Mucosa of descending colon (tissue), 3 donors: ENCODE measurements around the gene MCM8. TPM values are rescaled to one million over a fixed set of nuclear protein-coding genes. Genes with fewer than 3 reads are reported as not detected.
A peak's percentile ranks its signal among the peaks of the same experiment; 100 is the strongest.

Experiments
- ATAC-seq: fragments of 200-7000 bp; cut with Tn5 transposase; one replicate; pipeline ENCODE4 v1.9.1; 2020; ENCODE audit warnings: mild to moderate bottlenecking, moderate library complexity
- DNase-seq, 3 donors: peaks; one replicate each; pipeline ENCODE4 v3.0.0-alpha.2; 2020
- H3K36me3 ChIP-seq: fragments of 200-600 bp; one replicate; pipeline ENCODE4 v1.8.0; 2021; ENCODE audit warnings: low read depth, mild to moderate bottlenecking
- H3K4me1 ChIP-seq: fragments of 200-600 bp; one replicate; pipeline ENCODE4 v1.8.0; 2021; ENCODE audit warnings: low read depth, mild to moderate bottlenecking
- H3K4me3 ChIP-seq: fragments of 200-600 bp; one replicate; pipeline ENCODE4 v1.8.0; 2021; ENCODE audit warnings: mild to moderate bottlenecking
- H3K9me3 ChIP-seq: fragments of 200-600 bp; one replicate; pipeline ENCODE4 v1.8.0; 2021; ENCODE audit warnings: mild to moderate bottlenecking
- CTCF ChIP-seq: fragments of 200-600 bp; IDR thresholded peaks from one replicate; pipeline ENCODE4 v1.8.0; 2022; ENCODE audit warnings: antibody characterized with exemption, mild to moderate bottlenecking
- intact Hi-C, 2 donors: fragments of 100-400 bp; cut with DNase I in 1 of 2; cut with micrococcal nuclease in 1 of 2; formaldehyde crosslinking; loops; one replicate each; pipeline versions ENCODE4 v1.11.0 to v1.11.1; 2022; cut with DNase I, micrococcal nuclease
- total RNA-seq, 3 donors: library from RNA; stranded (reverse); fragmentation: NEBNext Ultra II Directional in 2 of 3; extraction: Animal tissue kit (Norgen Biotek cat#: 25700) in 2 of 3; gene quantifications; one replicate each; pipeline versions ENCODE4 v1.2.1 to v1.2.4, GENCODE V29; 2021 to 2023
- donor health status: DM: no; HTN: no; CAD: no; lungs with moderate emphysema.
- donor health status: DM: no; HTN: no; CAD: no.
- donor health status: DM: no; HTN: yes; CAD: no.

Gene MCM8
- total RNA-seq, 3 donors from 2014 or later, result 4.9 to 9.8 (median 7.8) TPM

GRCh38 chr20:5989539-5989938 is 39.1 kb downstream of the MCM8 start:
- Histone ChIP-seq H3K36me3 (no peaks in the 10 kb centered on the region), H3K4me1 (no peaks in the 10 kb centered on the region), H3K9me3 (no peaks in the 10 kb centered on the region), H3K4me3 (no peak overlapping the region)
- intact Hi-C loops, result no loop called here
- DNase-seq, result no peak
- no peak for TF ChIP-seq CTCF
- ATAC-seq, result peak; percentile 27

- Histone ChIP-seq H3K4me3 (no peak overlapping the region), H3K9me3 (no peaks in the 10 kb centered on the region), H3K36me3 (no peaks in the 10 kb centered on the region), H3K4me1 (no peaks in the 10 kb centered on the region)
- no peak for TF ChIP-seq CTCF
- ATAC-seq (no peak), DNase-seq (no peak)
- intact Hi-C loops, result no loop called here
Observed at GRCh38 chr20:5990946-5991345, 40.5 kb downstream of the MCM8 start.

GRCh38 chr20:5991623-5992441 is 41.4 kb downstream of the MCM8 start:
- Histone ChIP-seq H3K4me1 (no peaks in the 10 kb centered on the region), H3K36me3 (no peaks in the 10 kb centered on the region), H3K4me3 (no peak overlapping the region), H3K9me3 (no peaks in the 10 kb centered on the region)
- TF ChIP-seq CTCF, result no peak
- DNase-seq (no peak), ATAC-seq (peak; percentile 92)
- intact Hi-C loops, result no loop called here

DNA sequence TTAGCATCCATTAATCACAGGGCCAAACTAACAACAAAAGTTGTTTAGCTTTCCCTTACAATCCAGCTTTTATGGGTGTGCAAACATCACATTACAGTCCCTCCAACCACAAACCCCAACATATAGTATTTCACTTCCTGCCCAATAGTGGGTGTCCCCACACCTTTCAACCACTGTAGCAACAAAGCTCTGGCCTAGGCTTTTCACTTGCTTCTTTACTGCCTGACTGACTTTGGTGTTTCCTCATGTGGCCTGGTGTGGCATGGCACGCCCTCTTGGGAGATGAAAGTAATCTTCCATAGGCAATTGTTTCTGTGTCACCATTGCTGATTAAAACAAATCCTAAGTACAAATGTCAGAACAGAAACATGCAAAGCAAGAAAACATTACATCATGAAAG is 46.3 kb downstream of the MCM8 start:
- Histone ChIP-seq H3K4me3 (no peak overlapping the region), H3K36me3 (no peaks in the 10 kb centered on the region), H3K4me1 (no peaks in the 10 kb centered on the region), H3K9me3 (no peaks in the 10 kb centered on the region)
- ATAC-seq, result peak; percentile 90
- intact Hi-C loops, result no loop called here
- no peak for TF ChIP-seq CTCF
- DNase-seq, result peak in 1 of 3 donors; percentile 42

DNA sequence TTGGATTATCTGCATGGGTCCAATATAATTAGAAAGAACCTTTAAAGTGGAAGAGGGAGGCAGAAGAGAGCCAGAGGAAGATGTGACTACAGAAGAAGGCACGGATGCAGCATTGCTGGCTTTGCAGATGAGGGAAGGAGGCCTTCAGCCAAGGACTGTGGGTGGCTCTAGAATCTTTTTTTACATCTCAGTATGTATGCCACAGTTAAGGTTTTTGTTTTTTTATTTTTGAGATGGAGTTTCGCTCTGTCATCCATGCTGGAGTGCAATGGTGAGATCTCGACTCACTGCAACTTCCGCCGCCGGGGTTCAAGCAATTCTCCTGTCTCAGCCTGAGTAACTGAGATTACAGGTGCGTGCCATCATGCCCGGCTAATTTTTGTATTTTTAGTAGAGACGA is 49.3 kb downstream of the MCM8 start:
- H3K36me3 ChIP-seq, result no peaks in the 10 kb centered on the region
- TF ChIP-seq CTCF, result no peak
- ATAC-seq (no peak), DNase-seq (no peak)
- intact Hi-C loops, result no loop called here
- no peaks in the 10 kb centered on the region for H3K9me3 ChIP-seq
- no peaks in the 10 kb centered on the region for H3K4me1 ChIP-seq
- no peak overlapping the region for H3K4me3 ChIP-seq
